ENCODE results near the gene SLC12A7. TPM values are rescaled to one million over a fixed set of nuclear protein-coding genes. Genes with fewer than 3 reads are reported as not detected.

Gene SLC12A7
- total and polyA plus RNA-seq, 9 of the 15 experiments (the other 6 are each of a cell fraction or from before 2014, with no cell fraction given), result 0.01 to 3.1 (median 0.56) TPM

DNA sequence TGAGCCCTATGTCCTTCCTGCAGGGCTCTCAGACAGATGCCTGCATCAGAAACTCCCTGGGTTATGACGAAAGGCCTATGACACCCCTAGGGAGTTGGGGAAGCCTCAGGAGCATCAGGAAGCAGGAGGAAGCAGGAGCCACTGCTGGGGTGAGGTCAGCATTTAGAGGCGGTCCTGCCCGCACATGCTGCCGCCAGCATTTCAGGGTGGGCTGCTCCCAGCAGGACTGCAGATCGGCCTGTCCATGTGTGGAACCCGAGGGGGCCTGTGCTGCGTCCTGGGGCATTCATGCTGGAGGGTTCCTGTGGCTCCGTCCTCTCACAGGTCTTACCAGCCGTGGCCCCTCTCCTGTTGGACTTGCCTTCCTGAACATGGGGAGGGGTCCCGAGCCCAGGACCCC lies 96.4 kb downstream of the SLC12A7 start:
- H3K9ac ChIP-seq (ENCODE audit: insufficient read depth in 1 of 2, low read depth in 2 of 2, low read length in 2 of 2), result no peak overlapping the region
- in situ Hi-C loops (cut with MboI), result no loop called here
- ChIA-PET POLR2A (interaction anchor here (1.3 kb wide), 1 partner anchor 11 kb away, joined by 4 read pairs; no protein-coding TSS in a partner anchor), CTCF (ENCODE audit: low intra/inter-chr PET ratio) (interaction anchor here (1.1 kb wide), 1 partner anchor 81 kb away, joined by 3 read pairs; no protein-coding TSS in a partner anchor)
- H3K27me3 ChIP-seq (ENCODE audit: control insufficient read depth in 2 of 2, insufficient read depth in 2 of 2, low read length in 2 of 2), result peaks cover 60 to 100% of the 10 kb centered on the region in 2 experiments
- H3K4me2 ChIP-seq (ENCODE audit: insufficient read depth, low read length), result no peak overlapping the region
- H3K36me3 ChIP-seq (ENCODE audit: control insufficient read depth, insufficient read depth, low read length), result no peaks in the 10 kb centered on the region
- peaks cover 0 to 9% of the 10 kb centered on the region in 2 experiments; a peak in 2 of 5 replicates for H3K4me1 ChIP-seq (replicated peaks in 1 of 2; ENCODE audit: control insufficient read depth in 2 of 2, insufficient read depth in 2 of 2, low read length in 2 of 2)
- BruUV-seq (replicated peaks), result no TSS peak
- no peak overlapping the region for H3K4me3 ChIP-seq
- H2AFZ ChIP-seq (ENCODE audit: low read depth, low read length), result no peak overlapping the region
- DNase-seq (ENCODE audit: extremely low read depth in 1 of 4, low spot score in 3 of 4) (no peak), ATAC-seq (no peak), FAIRE-seq (no peak)
- H3K79me2 ChIP-seq (ENCODE audit: control insufficient read depth, insufficient read depth, low read length), result no peaks in the 10 kb centered on the region
- intact Hi-C loops (cut with micrococcal nuclease), result no loop called here
- 2% methylated on average over 10 of the region's 10 CpGs for WGBS (ENCODE audit: insufficient coverage, low coverage, missing lambda C conversion rate)
- H3K9me1 ChIP-seq (ENCODE audit: control insufficient read depth, insufficient read depth, low read length), result no peaks in the 10 kb centered on the region
- H3K9me3 ChIP-seq (replicated peaks; ENCODE audit: control insufficient read depth, insufficient read depth, low read depth, low read length), result no peaks in the 10 kb centered on the region
- peaks cover 50% of the 10 kb centered on the region for H4K20me1 ChIP-seq (replicated peaks; ENCODE audit: control insufficient read depth, insufficient read depth, low read length)
- H3K27ac ChIP-seq (ENCODE audit: extremely low read depth, low read depth, low read length), result no peak overlapping the region
- TF ChIP-seq MECOM (CRISPR knock-in tag; IDR thresholded peaks at IDR 0.05) (no peak), AFF1 (IDR thresholded peaks at IDR 0.05; ENCODE audit: low read depth in 1 of 2, partially characterized antibody in 2 of 2) (no peak), ZNF121 (CRISPR knock-in tag; conservative IDR thresholded peaks at IDR 0.05) (no peak), SMAD3 (CRISPR knock-in tag; conservative IDR thresholded peaks at IDR 0.05) (no peak), ZNF444 (CRISPR knock-in tag; IDR thresholded peaks at IDR 0.05) (no peak), JUND (IDR thresholded peaks at IDR 0.05; ENCODE audit: borderline replicate concordance, low read depth, low read length) (no peak), JUND (tag; IDR thresholded peaks at IDR 0.05; ENCODE audit: borderline replicate concordance, low read depth, low read length) (no peak), ZNF174 (CRISPR knock-in tag; IDR thresholded peaks at IDR 0.05) (no peak), ZNF75A (CRISPR knock-in tag; IDR thresholded peaks at IDR 0.05) (no peak), NR2C2 (CRISPR knock-in tag; IDR thresholded peaks at IDR 0.05) (no peak), NR2C2 (tag; IDR thresholded peaks at IDR 0.05) (no peak), PRMT5 (CRISPR knock-in tag; IDR thresholded peaks at IDR 0.05) (no peak)
- TF ChIP-seq, protein P1, sequence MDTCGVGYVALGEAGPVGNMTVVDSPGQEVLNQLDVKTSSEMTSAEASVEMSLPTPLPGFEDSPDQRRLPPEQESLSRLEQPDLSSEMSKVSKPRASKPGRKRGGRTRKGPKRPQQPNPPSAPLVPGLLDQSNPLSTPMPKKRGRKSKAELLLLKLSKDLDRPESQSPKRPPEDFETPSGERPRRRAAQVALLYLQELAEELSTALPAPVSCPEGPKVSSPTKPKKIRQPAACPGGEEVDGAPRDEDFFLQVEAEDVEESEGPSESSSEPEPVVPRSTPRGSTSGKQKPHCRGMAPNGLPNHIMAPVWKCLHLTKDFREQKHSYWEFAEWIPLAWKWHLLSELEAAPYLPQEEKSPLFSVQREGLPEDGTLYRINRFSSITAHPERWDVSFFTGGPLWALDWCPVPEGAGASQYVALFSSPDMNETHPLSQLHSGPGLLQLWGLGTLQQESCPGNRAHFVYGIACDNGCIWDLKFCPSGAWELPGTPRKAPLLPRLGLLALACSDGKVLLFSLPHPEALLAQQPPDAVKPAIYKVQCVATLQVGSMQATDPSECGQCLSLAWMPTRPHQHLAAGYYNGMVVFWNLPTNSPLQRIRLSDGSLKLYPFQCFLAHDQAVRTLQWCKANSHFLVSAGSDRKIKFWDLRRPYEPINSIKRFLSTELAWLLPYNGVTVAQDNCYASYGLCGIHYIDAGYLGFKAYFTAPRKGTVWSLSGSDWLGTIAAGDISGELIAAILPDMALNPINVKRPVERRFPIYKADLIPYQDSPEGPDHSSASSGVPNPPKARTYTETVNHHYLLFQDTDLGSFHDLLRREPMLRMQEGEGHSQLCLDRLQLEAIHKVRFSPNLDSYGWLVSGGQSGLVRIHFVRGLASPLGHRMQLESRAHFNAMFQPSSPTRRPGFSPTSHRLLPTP (IDR thresholded peaks at IDR 0.05; ENCODE audit: borderline replicate concordance, extremely low read depth, insufficient read length), result no peak
- TF ChIP-seq, protein P2, sequence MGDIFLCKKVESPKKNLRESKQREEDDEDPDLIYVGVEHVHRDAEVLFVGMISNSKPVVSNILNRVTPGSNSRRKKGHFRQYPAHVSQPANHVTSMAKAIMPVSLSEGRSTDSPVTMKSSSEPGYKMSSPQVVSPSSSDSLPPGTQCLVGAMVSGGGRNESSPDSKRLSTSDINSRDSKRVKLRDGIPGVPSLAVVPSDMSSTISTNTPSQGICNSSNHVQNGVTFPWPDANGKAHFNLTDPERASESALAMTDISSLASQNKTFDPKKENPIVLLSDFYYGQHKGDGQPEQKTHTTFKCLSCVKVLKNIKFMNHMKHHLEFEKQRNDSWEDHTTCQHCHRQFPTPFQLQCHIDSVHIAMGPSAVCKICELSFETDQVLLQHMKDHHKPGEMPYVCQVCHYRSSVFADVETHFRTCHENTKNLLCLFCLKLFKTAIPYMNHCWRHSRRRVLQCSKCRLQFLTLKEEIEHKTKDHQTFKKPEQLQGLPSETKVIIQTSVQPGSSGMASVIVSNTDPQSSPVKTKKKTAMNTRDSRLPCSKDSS (IDR thresholded peaks at IDR 0.05; ENCODE audit: low read depth, partially characterized antibody), result no peak

Measured in K562 (cell line).